Liver (tissue), 9 donors: Measurements from ENCODE around the gene B4GALNT3. TPM values are rescaled to one million over a fixed set of nuclear protein-coding genes. Genes with fewer than 3 reads are reported as not detected.

Experiments
- DNase-seq: peaks from one replicate; pipeline ENCODE4 v3.0.0-alpha.2; 2017; ENCODE audit warnings: low spot score
- H3K27ac ChIP-seq, 2 donors: one replicate each; pipeline ENCODE4 v1.7.0; 2013; ENCODE audit warnings: inconsistent platforms in 2 of 2, low read length in 2 of 2, control low read depth in 1 of 2, low read depth in 1 of 2, mild to moderate bottlenecking in 1 of 2
- H3K27me3 ChIP-seq, 4 donors: one replicate each; pipeline versions ENCODE4 v1.6.1 to v1.7.0; 2013; ENCODE audit warnings: low read length in 3 of 4, inconsistent platforms in 1 of 4, mild to moderate bottlenecking in 1 of 4, moderate library complexity in 1 of 4; ENCODE audit not compliant: control insufficient read depth in 4 of 4, insufficient read depth in 4 of 4
- H3K36me3 ChIP-seq, 4 donors: one replicate each; pipeline versions ENCODE4 v1.6.1 to v1.7.0; 2013; ENCODE audit warnings: low read length in 3 of 4, mild to moderate bottlenecking in 3 of 4, low read depth in 1 of 4, moderate library complexity in 1 of 4; ENCODE audit not compliant: control insufficient read depth in 4 of 4, insufficient read depth in 3 of 4
- H3K4me1 ChIP-seq, 4 donors: one replicate each; pipeline versions ENCODE4 v1.6.1 to v1.7.0; 2013; ENCODE audit warnings: low read length in 3 of 4, mild to moderate bottlenecking in 3 of 4, moderate library complexity in 1 of 4; ENCODE audit not compliant: control insufficient read depth in 4 of 4, insufficient read depth in 4 of 4
- H3K4me3 ChIP-seq, 3 donors: one replicate each; pipeline versions ENCODE4 v1.6.1 to v1.7.0; 2013; ENCODE audit warnings: low read length in 3 of 3, control low read depth in 1 of 3, low read depth in 1 of 3, mild to moderate bottlenecking in 1 of 3
- H3K9ac ChIP-seq, 2 donors: one replicate each; pipeline ENCODE4 v1.7.0; 2013; ENCODE audit warnings: low read length in 2 of 2, mild to moderate bottlenecking in 2 of 2, moderate library complexity in 2 of 2, control low read depth in 1 of 2, low read depth in 1 of 2
- H3K9me3 ChIP-seq, 4 donors: one replicate each; pipeline versions ENCODE4 v1.6.1 to v1.7.0; 2013; ENCODE audit warnings: low read length in 3 of 4; ENCODE audit not compliant: control insufficient read depth in 4 of 4
- ATF3 ChIP-seq: IDR thresholded peaks from 2 replicates; pipeline ENCODE4 v1.6.1; 2016; ENCODE audit warnings: antibody characterized with exemption
- CTCF ChIP-seq: fragments of 150-350 bp; IDR thresholded peaks from 2 replicates; pipeline ENCODE4 v1.5.1; 2017; ENCODE audit warnings: improper control_type of control experiment, low read depth, low read length; ENCODE audit not compliant: missing input control
- EGR1 ChIP-seq, 2 donors: IDR thresholded peaks; 2 replicates each; pipeline ENCODE4 v1.6.1; 2016 to 2018; ENCODE audit warnings: antibody characterized with exemption in 2 of 2, low read depth in 2 of 2
- FOXA1 ChIP-seq: IDR thresholded peaks from 2 replicates; pipeline ENCODE4 v1.6.1; 2016; ENCODE audit warnings: antibody characterized with exemption
- FOXA2 ChIP-seq: IDR thresholded peaks from 2 replicates; pipeline ENCODE4 v1.6.1; 2016; ENCODE audit warnings: antibody characterized with exemption
- GABPA ChIP-seq, 2 donors: IDR thresholded peaks in 1 of 2; conservative IDR thresholded peaks in 1 of 2; 2 replicates each; pipeline ENCODE4 v1.6.1; 2016; ENCODE audit warnings: antibody characterized with exemption in 2 of 2, mild to moderate bottlenecking in 1 of 2, moderate library complexity in 1 of 2
- HNF4A ChIP-seq, 2 donors: conservative IDR thresholded peaks; 2 replicates each; pipeline ENCODE4 v1.6.1; 2016; ENCODE audit warnings: antibody characterized with exemption in 2 of 2, mild to moderate bottlenecking in 2 of 2
- HNF4G ChIP-seq: IDR thresholded peaks from 2 replicates; pipeline ENCODE4 v1.6.1; 2016; ENCODE audit warnings: antibody characterized with exemption
- JUND ChIP-seq, 2 donors: IDR thresholded peaks; 2 replicates each; pipeline ENCODE4 v1.6.1; 2016; ENCODE audit warnings: antibody characterized with exemption in 2 of 2
- MAX ChIP-seq: IDR thresholded peaks from 2 replicates; pipeline ENCODE4 v1.6.1; 2016; ENCODE audit warnings: antibody characterized with exemption
- NR2F2 ChIP-seq: IDR thresholded peaks from 2 replicates; pipeline ENCODE4 v1.6.1; 2016; ENCODE audit warnings: antibody characterized with exemption
- RAD21 ChIP-seq, 2 donors: IDR thresholded peaks; 2 replicates each; pipeline ENCODE4 v1.6.1; 2016; ENCODE audit warnings: antibody characterized with exemption in 2 of 2, mild to moderate bottlenecking in 2 of 2
- SP1 ChIP-seq: IDR thresholded peaks from 2 replicates; pipeline ENCODE4 v1.6.1; 2018; ENCODE audit warnings: antibody characterized with exemption, mild to moderate bottlenecking
- YY1 ChIP-seq: IDR thresholded peaks from 2 replicates; pipeline ENCODE4 v1.6.1; 2016; ENCODE audit warnings: antibody characterized with exemption, mild to moderate bottlenecking
- WGBS: extraction: QIAGEN DNeasy Blood & Tissue Kit; methylation state at CpG from one replicate; pipeline ENCODE4 v1.1.7; 2013; 5-methylcytosine and 5-hydroxymethylcytosine counted together
- polyA plus RNA-seq, 2 donors: library from polyadenylated mRNA; stranded (reverse) in 1 of 2; unstranded in 1 of 2; fragments of 200-250 nt in 1 of 2; fragments of >200 nt in 1 of 2; fragmentation: Nextera tagmentation in 1 of 2; extraction: Ambion mirVana in 1 of 2; gene quantifications; one replicate each; pipeline versions ENCODE4 v1.2.1 to v1.2.3, GENCODE V29; 2013 to 2015
- total RNA-seq, 2 donors: library from RNA; depleted of rRNA; stranded (reverse); fragments of >200 nt; gene quantifications; one replicate each; pipeline ENCODE4 v1.2.3, GENCODE V29; 2014
- donor health status: healthy.
- donor health status: healthy.
- donor health status: healthy.
- donor health status: healthy.
- donor health status: healthy.

B4GALNT3 gene
- total and polyA plus RNA-seq, 4 donors = 0.09 to 0.25 (median 0.14) TPM; not detected in 1

GRCh38 chr12:455821-456220, 3.9 kb upstream of the B4GALNT3 start:
- Histone ChIP-seq H3K4me3 (no peak overlapping the region), H3K4me1 (peaks cover 2 to 12% (median 5%) of the 10 kb centered on the region in 4 donors), H3K27ac (no peak overlapping the region), H3K9me3 (no peaks in the 10 kb centered on the region), H3K9ac (no peak overlapping the region), H3K36me3 (no peaks in the 10 kb centered on the region), H3K27me3 (peaks cover 0 to 3% (median 0%) of the 10 kb centered on the region in 4 donors)
- DNase-seq = no peak
- 36% methylated on average over 2 of the region's 2 CpGs for WGBS
- TF ChIP-seq JUND (IDR thresholded peaks at IDR 0.05) = no peak
- TF ChIP-seq FOXA2 = no peak
- no peak for TF ChIP-seq MAX
- no peak for TF ChIP-seq FOXA1
- TF ChIP-seq RAD21 (IDR thresholded peaks at IDR 0.05) = no peak

GRCh38 chr12:457676-458075, 2.1 kb upstream of the B4GALNT3 start:
- TF ChIP-seq HNF4A (conservative IDR thresholded peaks at IDR 0.05) = no peak
- no peak for TF ChIP-seq GABPA (IDR thresholded peaks at IDR 0.05 in 1 of 2, conservative IDR thresholded peaks at IDR 0.05 in 1 of 2)
- TF ChIP-seq JUND (IDR thresholded peaks at IDR 0.05) = no peak
- TF ChIP-seq FOXA2 = no peak
- TF ChIP-seq FOXA1 = no peak
- 88% methylated on average over 4 of the region's 4 CpGs for WGBS
- peaks cover 0 to 3% (median 0%) of the 10 kb centered on the region in 4 donors for H3K27me3 ChIP-seq
- no peak overlapping the region for H3K4me3 ChIP-seq
- no peaks in the 10 kb centered on the region for H3K36me3 ChIP-seq
- DNase-seq = no peak
- H3K9ac ChIP-seq = no peak overlapping the region
- H3K4me1 ChIP-seq = peaks cover 2 to 17% (median 5%) of the 10 kb centered on the region in 4 donors
- no peaks in the 10 kb centered on the region for H3K9me3 ChIP-seq
- no peak overlapping the region for H3K27ac ChIP-seq

GRCh38 chr12:459050-459429, 699 bp upstream of the B4GALNT3 start:
- H3K36me3 ChIP-seq = no peaks in the 10 kb centered on the region
- peaks cover 2 to 17% (median 5%) of the 10 kb centered on the region in 4 donors for H3K4me1 ChIP-seq
- peaks cover 0 to 3% (median 0%) of the 10 kb centered on the region in 4 donors for H3K27me3 ChIP-seq
- H3K9me3 ChIP-seq = no peaks in the 10 kb centered on the region
- H3K27ac ChIP-seq = no peak overlapping the region
- H3K9ac ChIP-seq = no peak overlapping the region
- 71% methylated on average over 5 of the region's 5 CpGs for WGBS
- TF ChIP-seq RAD21 (IDR thresholded peaks at IDR 0.05) = no peak
- no peak for TF ChIP-seq YY1
- TF ChIP-seq FOXA2 = no peak
- no peak for TF ChIP-seq GABPA (IDR thresholded peaks at IDR 0.05 in 1 of 2, conservative IDR thresholded peaks at IDR 0.05 in 1 of 2)
- TF ChIP-seq ATF3 = no peak
- DNase-seq = no peak
- H3K4me3 ChIP-seq = no peak overlapping the region

- 5% methylated on average over 109 of the region's 109 CpGs for WGBS
- Histone ChIP-seq H3K4me3 (peak overlapping the region in 2 of 3 donors; percentile 29 to 80), H3K36me3 (no peaks in the 10 kb centered on the region), H3K9ac (no peak overlapping the region), H3K4me1 (peaks cover 2 to 17% (median 5%) of the 10 kb centered on the region in 4 donors), H3K27me3 (peaks cover 0 to 3% (median 0%) of the 10 kb centered on the region in 4 donors), H3K9me3 (no peaks in the 10 kb centered on the region), H3K27ac (no peak overlapping the region)
- DNase-seq = no peak
- TF ChIP-seq NR2F2 = no peak
- TF ChIP-seq SP1 = no peak
- TF ChIP-seq EGR1 (IDR thresholded peaks at IDR 0.05; ENCODE audit: low read depth in 2 of 2) = no peak
- TF ChIP-seq CTCF = no peak
- no peak for TF ChIP-seq MAX
- no peak for TF ChIP-seq FOXA2
- no peak for TF ChIP-seq YY1
- TF ChIP-seq ATF3 = no peak
- no peak for TF ChIP-seq FOXA1
- no peak for TF ChIP-seq HNF4G
- TF ChIP-seq JUND (IDR thresholded peaks at IDR 0.05) = no peak
Observed at GRCh38 chr12:460261-461230, 807 bp downstream of the B4GALNT3 start.
